Retinal pigment epithelial cell (primary cell): ENCODE results near the gene RGL1.

ENCODE experiments used
- DNase-seq: peaks from one replicate; pipeline ENCODE4 v3.0.0-alpha.2; 2010; ENCODE audit warnings: low read depth
- H3K4me3 ChIP-seq: 2 replicates; pipeline ENCODE4 v1.5.1; 2011; ENCODE audit warnings: mild to moderate bottlenecking, low read length, control low read depth, moderate library complexity
- TF ChIP-seq, protein P1 (sequence below): conservative IDR thresholded peaks from 2 replicates; pipeline ENCODE4 v1.5.1; 2011; ENCODE audit warnings: low read depth, low read length, control low read depth, inconsistent platforms

Gene RGL1

DNA sequence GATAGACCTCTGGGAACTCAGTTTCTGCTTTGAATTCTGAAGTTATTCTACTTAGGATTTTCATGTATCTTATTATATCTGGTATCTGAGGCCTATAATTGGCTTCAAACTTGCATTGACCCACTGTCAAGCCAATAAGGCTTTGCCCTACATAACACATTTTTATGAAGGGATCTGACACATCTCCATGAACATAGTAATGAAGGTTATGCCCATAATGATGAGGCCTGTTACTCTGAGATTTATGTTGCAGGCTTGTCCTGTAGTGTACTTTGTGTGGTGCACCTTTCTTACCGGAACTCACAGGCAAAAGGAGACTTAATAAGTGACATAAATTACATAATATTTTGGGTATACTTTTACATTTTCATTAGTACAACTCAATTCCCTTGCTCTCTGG is 14.1 kb downstream of the RGL1 start:
- no peak overlapping the region for H3K4me3 ChIP-seq
- DNase-seq = no peak
- TF ChIP-seq, protein P1, sequence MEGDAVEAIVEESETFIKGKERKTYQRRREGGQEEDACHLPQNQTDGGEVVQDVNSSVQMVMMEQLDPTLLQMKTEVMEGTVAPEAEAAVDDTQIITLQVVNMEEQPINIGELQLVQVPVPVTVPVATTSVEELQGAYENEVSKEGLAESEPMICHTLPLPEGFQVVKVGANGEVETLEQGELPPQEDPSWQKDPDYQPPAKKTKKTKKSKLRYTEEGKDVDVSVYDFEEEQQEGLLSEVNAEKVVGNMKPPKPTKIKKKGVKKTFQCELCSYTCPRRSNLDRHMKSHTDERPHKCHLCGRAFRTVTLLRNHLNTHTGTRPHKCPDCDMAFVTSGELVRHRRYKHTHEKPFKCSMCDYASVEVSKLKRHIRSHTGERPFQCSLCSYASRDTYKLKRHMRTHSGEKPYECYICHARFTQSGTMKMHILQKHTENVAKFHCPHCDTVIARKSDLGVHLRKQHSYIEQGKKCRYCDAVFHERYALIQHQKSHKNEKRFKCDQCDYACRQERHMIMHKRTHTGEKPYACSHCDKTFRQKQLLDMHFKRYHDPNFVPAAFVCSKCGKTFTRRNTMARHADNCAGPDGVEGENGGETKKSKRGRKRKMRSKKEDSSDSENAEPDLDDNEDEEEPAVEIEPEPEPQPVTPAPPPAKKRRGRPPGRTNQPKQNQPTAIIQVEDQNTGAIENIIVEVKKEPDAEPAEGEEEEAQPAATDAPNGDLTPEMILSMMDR = no peak

DNA sequence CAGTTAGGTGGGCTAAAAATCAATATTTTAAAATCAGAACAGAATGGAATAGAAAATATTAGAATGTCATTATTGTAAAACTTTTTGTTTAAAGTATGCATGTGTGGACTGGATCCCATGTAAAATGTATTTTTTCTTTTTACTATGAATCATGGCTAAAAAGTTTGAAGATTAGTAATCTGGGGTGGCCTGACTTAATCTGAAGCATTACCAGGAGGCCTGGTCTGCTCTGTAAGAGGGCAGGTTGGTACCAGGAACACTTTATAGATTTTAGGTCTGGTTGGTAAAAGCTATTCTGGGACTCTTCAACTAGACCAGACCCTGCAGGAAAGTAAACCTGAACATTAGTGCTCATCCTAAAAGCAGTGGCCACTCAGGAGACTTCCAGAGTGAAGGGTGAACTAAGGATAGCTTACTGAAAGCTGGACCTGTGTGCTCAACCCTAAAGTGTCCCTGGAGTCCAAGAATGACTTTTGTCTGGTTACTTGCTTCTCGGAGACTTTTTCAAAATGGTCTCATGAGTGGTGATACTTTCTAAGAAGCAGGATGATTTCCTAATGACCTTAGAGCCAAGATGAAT is 16.5 kb downstream of the RGL1 start:
- TF ChIP-seq, protein P1 = no peak
- no peak for DNase-seq
- no peak overlapping the region for H3K4me3 ChIP-seq

DNA sequence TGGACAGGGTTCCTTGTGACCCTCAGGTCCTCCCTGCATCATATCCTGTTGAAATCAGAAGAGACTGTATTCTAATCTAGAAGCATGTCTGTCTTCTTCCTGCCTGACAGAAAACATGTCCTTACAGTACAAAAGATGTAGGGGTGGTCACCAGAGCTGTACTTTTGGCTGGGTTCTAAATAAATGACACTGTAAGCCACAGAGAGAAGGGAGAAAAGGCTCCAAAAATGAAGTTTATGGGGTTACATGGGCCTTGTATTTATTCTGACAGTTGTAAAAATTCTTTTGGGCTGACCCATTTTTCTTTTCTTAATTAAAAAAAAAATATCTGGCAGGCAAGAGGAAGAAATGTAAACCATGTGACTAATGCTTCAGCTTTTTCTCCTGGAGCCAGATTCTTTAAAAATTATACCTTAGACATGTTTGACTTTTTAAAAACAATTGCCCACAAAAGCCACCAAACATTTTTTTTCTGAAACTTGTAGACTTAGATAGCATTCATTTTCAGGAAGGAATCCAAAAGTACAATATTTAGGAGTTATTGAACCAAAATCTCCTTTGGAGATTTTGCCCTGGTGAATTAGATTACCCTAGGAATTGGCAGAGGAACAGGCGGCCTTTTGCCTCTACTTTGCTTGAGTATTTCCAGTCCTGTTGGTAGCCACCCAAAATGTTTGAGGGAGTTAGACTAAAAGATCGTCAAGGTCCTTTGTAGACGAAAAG is 17.1 kb downstream of the RGL1 start:
- no peak for DNase-seq
- TF ChIP-seq, protein P1 = no peak
- H3K4me3 ChIP-seq = no peak overlapping the region

DNA sequence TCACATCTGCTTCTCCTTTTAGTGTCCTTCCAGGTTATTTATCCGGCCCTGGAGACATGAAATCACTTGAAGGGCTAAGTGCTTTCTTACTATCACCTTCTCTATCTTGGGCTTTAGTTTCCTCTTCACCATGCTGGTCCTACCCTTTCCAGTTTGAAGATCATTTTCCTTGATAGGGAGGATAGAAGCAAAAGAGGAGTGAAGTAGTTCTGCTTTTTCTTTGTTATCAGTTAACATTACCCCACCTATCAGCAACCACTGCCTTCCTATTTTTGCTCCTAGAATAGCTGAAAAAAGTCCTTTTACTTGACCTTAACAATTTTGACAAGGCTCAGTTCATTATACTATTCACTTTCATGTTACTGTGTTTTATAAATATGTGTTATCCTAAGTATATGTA is 19.4 kb downstream of the RGL1 start:
- DNase-seq = no peak
- TF ChIP-seq, protein P1 = no peak
- H3K4me3 ChIP-seq = no peak overlapping the region

DNA sequence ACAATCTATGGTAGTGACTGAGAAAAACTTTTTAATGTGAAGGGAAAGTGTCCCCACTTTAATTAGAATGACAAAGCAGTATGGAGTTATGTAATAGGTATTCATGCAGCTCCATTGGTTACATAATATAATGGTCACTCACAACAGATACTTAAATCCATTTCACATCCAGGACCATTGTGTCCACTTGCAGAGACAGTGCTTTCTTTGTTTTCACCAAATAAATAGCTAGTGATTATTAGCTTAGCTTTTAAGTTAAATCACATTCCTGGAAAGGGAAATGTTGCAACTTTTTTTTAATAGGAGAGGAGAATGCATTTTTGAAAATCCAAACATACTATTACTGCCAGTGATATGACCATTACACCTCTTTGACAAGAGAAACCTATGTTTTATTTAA is 22.9 kb downstream of the RGL1 start:
- TF ChIP-seq, protein P1 = no peak
- DNase-seq = peak; percentile 76
- H3K4me3 ChIP-seq = no peak overlapping the region

DNA sequence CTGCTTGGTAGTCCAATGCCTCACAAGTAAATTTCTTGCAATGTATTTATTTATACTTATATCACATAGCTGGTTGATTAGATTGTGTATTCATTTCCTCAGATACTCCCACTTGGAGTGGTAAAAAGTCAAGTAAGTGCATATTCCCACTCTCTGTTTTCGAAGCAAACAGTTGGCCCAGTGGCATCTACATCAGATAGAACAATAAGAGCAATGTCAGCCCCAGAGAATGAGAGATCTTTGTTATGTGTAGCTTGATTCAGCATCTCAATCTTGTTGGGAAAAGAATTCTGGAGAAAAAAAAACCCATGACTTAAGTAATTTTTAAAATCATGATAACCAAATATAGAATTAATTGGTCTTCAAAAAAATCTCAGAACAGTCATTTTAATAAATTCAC is 25.5 kb downstream of the RGL1 start:
- H3K4me3 ChIP-seq = no peak overlapping the region
- no peak for DNase-seq
- TF ChIP-seq, protein P1 = no peak

DNA sequence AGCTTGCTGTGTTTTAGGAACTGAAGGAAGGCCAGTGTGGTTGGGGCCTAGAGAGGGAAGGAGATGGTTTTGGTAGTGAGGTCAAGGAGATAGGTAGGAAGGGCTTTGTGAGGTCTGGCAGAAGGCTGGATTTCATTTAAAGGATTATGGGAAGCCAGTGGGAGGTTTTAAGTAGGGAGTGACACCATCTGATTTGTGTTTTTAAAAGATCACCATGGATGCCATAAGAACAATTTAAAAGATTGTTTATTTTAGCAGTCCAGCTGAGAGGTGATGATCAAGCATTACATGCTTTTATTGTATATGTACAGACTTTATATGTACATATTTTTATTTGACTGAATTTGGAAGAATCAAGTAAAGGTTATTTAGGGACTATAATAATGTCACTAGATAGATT is 26.4 kb downstream of the RGL1 start:
- TF ChIP-seq, protein P1 = no peak
- H3K4me3 ChIP-seq = no peak overlapping the region
- DNase-seq = no peak
